Esophagus muscularis mucosa (tissue), 4 donors: Measurements from ENCODE around the gene COL27A1. TPM values are rescaled to one million over a fixed set of nuclear protein-coding genes. Genes with fewer than 3 reads are reported as not detected.

Source experiments
- DNase-seq: peaks from one replicate; pipeline ENCODE4 v3.0.0-alpha.2; 2017; ENCODE audit errors: extremely low spot score
- H3K27ac ChIP-seq, 4 donors: fragments of 200-600 bp; sonication (generic); replicated peaks in 1 of 4; 1 replicate in 3 of 4; 2 replicates in 1 of 4; pipeline ENCODE4 v1.5.1; 2016 to 2019; ENCODE audit warnings: mild to moderate bottlenecking in 1 of 4
- H3K27me3 ChIP-seq, 4 donors: fragments of 200-600 bp; sonication (generic); one replicate each; pipeline versions ENCODE4 v1.5.1 to v1.6.0; 2016 to 2019
- H3K36me3 ChIP-seq, 4 donors: fragments of 200-600 bp; sonication (generic); one replicate each; pipeline ENCODE4 v1.5.1; 2016 to 2019
- H3K4me1 ChIP-seq, 4 donors: fragments of 200-600 bp; sonication (generic); one replicate each; pipeline ENCODE4 v1.5.1; 2016 to 2019
- H3K4me3 ChIP-seq, 4 donors: fragments of 200-600 bp; sonication (generic); 1 replicate in 2 of 4; 2 replicates in 2 of 4; pipeline ENCODE4 v1.5.1; 2016 to 2019; ENCODE audit warnings: mild to moderate bottlenecking in 4 of 4, moderate library complexity in 1 of 4
- H3K9me3 ChIP-seq, 4 donors: fragments of 200-600 bp; sonication (generic); 1 replicate in 3 of 4; 2 replicates in 1 of 4; pipeline ENCODE4 v1.5.1; 2016 to 2019
- CTCF ChIP-seq, 3 experiments: fragments of 200-600 bp in 2 of 3; fragments of 450-650 bp in 1 of 3; sonication (generic) in 2 of 3; IDR thresholded peaks; one replicate each; pipeline ENCODE4 v1.5.1; 2017 to 2019; ENCODE audit warnings: antibody characterized with exemption in 3 of 3, mild to moderate bottlenecking in 2 of 3, moderate library complexity in 1 of 3
- EP300 ChIP-seq: sonication (generic); formaldehyde crosslinking; IDR thresholded peaks from one replicate; pipeline ENCODE4 v1.6.1; 2017; ENCODE audit warnings: antibody characterized with exemption
- POLR2A ChIP-seq: fragments of 450-650 bp; IDR thresholded peaks from one replicate; pipeline ENCODE4 v1.6.1; 2017; ENCODE audit warnings: antibody characterized with exemption, moderate library complexity, mild to moderate bottlenecking, low read depth
- POLR2AphosphoS5 ChIP-seq, 2 donors: sonication (generic); formaldehyde crosslinking; IDR thresholded peaks; one replicate each; pipeline ENCODE4 v1.6.1; 2017; ENCODE audit warnings: antibody characterized with exemption in 2 of 2
- WGBS: methylation state at CpG from one replicate; pipeline ENCODE4 v1.1.5; 2018; 5-methylcytosine and 5-hydroxymethylcytosine counted together
- intact Hi-C: fragments of 100-400 bp; cut with DNase I; formaldehyde crosslinking; loops from one replicate; pipeline ENCODE4 v1.15.1; 2023
- total RNA-seq, 4 donors: library from RNA; depleted of rRNA; stranded (reverse); fragments of >200 nt; gene quantifications; one replicate each; pipeline versions ENCODE4 v1.1.0 to v1.2.1, GENCODE V29; 2016

COL27A1 gene
- total RNA-seq, 4 donors from 2014 or later: 1.8 to 3.3 (median 2.7) TPM

- Histone ChIP-seq H3K4me1 (peaks cover 0 to 20% (median 11%) of the 10 kb centered on the region in 4 donors), H3K27me3 (peaks cover 0 to 8% (median 0%) of the 10 kb centered on the region in 4 donors), H3K9me3 (no peaks in the 10 kb centered on the region), H3K4me3 (no peak overlapping the region), H3K36me3 (no peaks in the 10 kb centered on the region), H3K27ac (no peak overlapping the region)
- WGBS: 80% methylated on average over 8 of the region's 8 CpGs
- intact Hi-C loops: no loop called here
- DNase-seq: no peak
- TF ChIP-seq EP300: no peak
- TF ChIP-seq CTCF (IDR thresholded peaks at IDR 0.05): no peak
- TF ChIP-seq POLR2A: no peak
- no peak for TF ChIP-seq POLR2AphosphoS5 (IDR thresholded peaks at IDR 0.05)
Measured at GRCh38 chr9:114230068-114230467, 74.7 kb downstream of the COL27A1 start.

- Histone ChIP-seq H3K9me3 (no peaks in the 10 kb centered on the region), H3K36me3 (no peaks in the 10 kb centered on the region), H3K4me1 (peaks cover 0 to 16% (median 11%) of the 10 kb centered on the region in 4 donors), H3K27me3 (peaks cover 0 to 8% (median 0%) of the 10 kb centered on the region in 4 donors), H3K4me3 (no peak overlapping the region), H3K27ac (no peak overlapping the region)
- no peak for DNase-seq
- intact Hi-C loops: no loop called here
- no peak for TF ChIP-seq CTCF (IDR thresholded peaks at IDR 0.05)
- WGBS: 82% methylated on average over 6 of the region's 6 CpGs
Measured at GRCh38 chr9:114231273-114231672, 75.9 kb downstream of the COL27A1 start.

- H3K27ac ChIP-seq: no peak overlapping the region
- H3K36me3 ChIP-seq: no peaks in the 10 kb centered on the region
- H3K4me3 ChIP-seq: no peak overlapping the region
- H3K27me3 ChIP-seq: peaks cover 0 to 8% (median 0%) of the 10 kb centered on the region in 4 donors
- peaks cover 0 to 16% (median 11%) of the 10 kb centered on the region in 4 donors for H3K4me1 ChIP-seq
- TF ChIP-seq POLR2A (no peak), POLR2AphosphoS5 (IDR thresholded peaks at IDR 0.05) (no peak), EP300 (no peak), CTCF (IDR thresholded peaks at IDR 0.05) (no peak)
- no peak for DNase-seq
- H3K9me3 ChIP-seq: no peaks in the 10 kb centered on the region
- intact Hi-C loops: no loop called here
- WGBS: 73% methylated on average over 11 of the region's 12 CpGs
Measured at GRCh38 chr9:114231719-114232449, 76.5 kb downstream of the COL27A1 start.

GRCh38 chr9:114233491-114234185, 78.3 kb downstream of the COL27A1 start:
- WGBS: 58% methylated on average over 10 of the region's 10 CpGs
- Histone ChIP-seq H3K4me3 (no peak overlapping the region), H3K9me3 (no peaks in the 10 kb centered on the region), H3K27ac (peak overlapping the region in 3 of 4 donors; percentile 34 to 54 (median 38)), H3K36me3 (no peaks in the 10 kb centered on the region), H3K27me3 (no peaks in the 10 kb centered on the region), H3K4me1 (peaks cover 9 to 21% (median 15%) of the 10 kb centered on the region in 4 donors)
- TF ChIP-seq POLR2AphosphoS5 (IDR thresholded peaks at IDR 0.05) (no peak), POLR2A (no peak), CTCF (IDR thresholded peaks at IDR 0.05) (peak in 1 of 3 experiments; percentile 17), EP300 (no peak)
- no peak for DNase-seq
- intact Hi-C loops: no loop called here
